MM.1S (cell line): ENCODE measurements around the gene SLC25A33.

Source experiments
- DNase-seq: peaks from one replicate; pipeline ENCODE4 v3.0.0-alpha.2; 2015
- H2AFZ ChIP-seq: fragments of 300-600 bp; sonication (generic); 2 replicates; pipeline ENCODE4 v1.6.0; 2016; ENCODE audit warnings: antibody characterized with exemption, low read length
- H3F3A ChIP-seq: fragments of 300-600 bp; sonication (generic); 2 replicates; pipeline ENCODE4 v1.6.1; 2016; ENCODE audit warnings: mild to moderate bottlenecking, antibody characterized with exemption, low read length, moderate library complexity, mixed read lengths; ENCODE audit not compliant: insufficient read depth
- H3K27ac ChIP-seq: fragments of 300-600 bp; sonication (generic); 2 replicates; pipeline ENCODE4 v1.5.1; 2016; ENCODE audit warnings: mild to moderate bottlenecking, low read length
- H3K27me3 ChIP-seq: fragments of 300-600 bp; sonication (generic); replicated peaks from 2 replicates; pipeline ENCODE4 v1.6.0; 2016; ENCODE audit warnings: low read length; ENCODE audit not compliant: insufficient read depth
- H3K36me3 ChIP-seq: fragments of 300-600 bp; sonication (generic); replicated peaks from 2 replicates; pipeline ENCODE4 v1.6.1; 2016; ENCODE audit warnings: mild to moderate bottlenecking, low read length, mixed read lengths; ENCODE audit not compliant: insufficient read depth
- H3K4me1 ChIP-seq: fragments of 300-600 bp; sonication (generic); 2 replicates; pipeline ENCODE4 v1.6.1; 2016; ENCODE audit warnings: low read length, mixed read lengths
- H3K4me2 ChIP-seq: fragments of 300-600 bp; sonication (generic); 2 replicates; pipeline ENCODE4 v1.6.0; 2016; ENCODE audit warnings: low read depth, low read length
- H3K4me3 ChIP-seq: fragments of 300-600 bp; sonication (generic); 2 replicates; pipeline ENCODE4 v1.5.1; 2016; ENCODE audit warnings: low read length, mixed read lengths
- H3K79me2 ChIP-seq: fragments of 300-600 bp; sonication (generic); 2 replicates; pipeline ENCODE4 v1.6.1; 2016; ENCODE audit warnings: mixed run types, low read length, mixed read lengths
- H3K9ac ChIP-seq: fragments of 300-600 bp; sonication (generic); 2 replicates; pipeline ENCODE4 v1.6.1; 2016; ENCODE audit warnings: low read length, mixed read lengths
- H3K9me2 ChIP-seq: fragments of 300-600 bp; sonication (generic); replicated peaks from 2 replicates; pipeline ENCODE4 v1.6.1; 2016; ENCODE audit warnings: mild to moderate bottlenecking, low read length, mixed read lengths; ENCODE audit not compliant: insufficient read depth
- H3K9me3 ChIP-seq: fragments of 300-600 bp; sonication (generic); replicated peaks from 2 replicates; pipeline ENCODE4 v1.6.1; 2016; ENCODE audit warnings: mild to moderate bottlenecking, low read length, mixed read lengths; ENCODE audit not compliant: insufficient read depth
- H4K20me1 ChIP-seq: fragments of 300-600 bp; sonication (generic); 2 replicates; pipeline ENCODE4 v1.6.1; 2016; ENCODE audit warnings: mild to moderate bottlenecking, low read length, moderate library complexity, mixed read lengths; ENCODE audit not compliant: insufficient read depth
- CTCF ChIP-seq: fragments of 300-600 bp; sonication (generic); IDR thresholded peaks from 2 replicates; pipeline ENCODE4 v1.5.1; 2016; ENCODE audit warnings: antibody characterized with exemption, low read length, mixed read lengths
- EZH2 ChIP-seq: fragments of 300-600 bp; sonication (generic); optimal IDR thresholded peaks from 2 replicates; pipeline ENCODE3; 2017; ENCODE audit warnings: low read depth, mild to moderate bottlenecking, antibody characterized with exemption, low read length, mixed read lengths
- EZH2phosphoT487 ChIP-seq: fragments of 300-600 bp; sonication (generic); IDR thresholded peaks from 2 replicates; pipeline ENCODE4 v1.6.1; 2018; ENCODE audit warnings: antibody characterized with exemption, low read length

The SLC25A33 gene

GRCh38 chr1:9602794-9603167 is 63.5 kb downstream of the SLC25A33 start:
- Histone ChIP-seq H3K27ac (no peak overlapping the region), H3K4me1 (no peaks in the 10 kb centered on the region), H3K79me2 (0 out of 2 replicates have a peak, but pooled peaks cover 3% of the 10 kb centered on the region), H3K4me2 (no peak overlapping the region), H4K20me1 (no peaks in the 10 kb centered on the region), H3K27me3 (no peaks in the 10 kb centered on the region), H3K9me3 (no peaks in the 10 kb centered on the region), H3K36me3 (no peaks in the 10 kb centered on the region), H2AFZ (no peak overlapping the region), H3F3A (no peaks in the 10 kb centered on the region), H3K4me3 (no peak overlapping the region), H3K9me2 (no peaks in the 10 kb centered on the region), H3K9ac (no peak overlapping the region)
- no peak for TF ChIP-seq CTCF
- no peak for TF ChIP-seq EZH2phosphoT487
- TF ChIP-seq EZH2, result no peak
- DNase-seq, result no peak

GRCh38 chr1:9603307-9603706 is 64.0 kb downstream of the SLC25A33 start:
- H3K36me3 ChIP-seq, result no peaks in the 10 kb centered on the region

GRCh38 chr1:9603766-9604753 is 64.8 kb downstream of the SLC25A33 start:
- Histone ChIP-seq H3F3A (no peaks in the 10 kb centered on the region), H3K9me2 (no peaks in the 10 kb centered on the region), H3K9ac (no peak overlapping the region), H3K4me3 (no peak overlapping the region), H3K27ac (no peak overlapping the region), H3K79me2 (no peaks in the 10 kb centered on the region), H3K36me3 (no peaks in the 10 kb centered on the region), H3K4me2 (no peak overlapping the region), H3K27me3 (no peaks in the 10 kb centered on the region), H2AFZ (no peak overlapping the region), H4K20me1 (no peaks in the 10 kb centered on the region), H3K4me1 (no peaks in the 10 kb centered on the region), H3K9me3 (no peaks in the 10 kb centered on the region)
- TF ChIP-seq EZH2phosphoT487, result no peak
- no peak for TF ChIP-seq CTCF
- TF ChIP-seq EZH2, result no peak
- DNase-seq, result no peak

More at GRCh38 chr1:9603307-9603706, 64.0 kb downstream of the SLC25A33 start:
- Histone ChIP-seq H3K4me1 (no peaks in the 10 kb centered on the region), H3K4me3 (no peak overlapping the region), H3K79me2 (no peaks in the 10 kb centered on the region), H2AFZ (no peak overlapping the region), H4K20me1 (no peaks in the 10 kb centered on the region), H3K9me3 (no peaks in the 10 kb centered on the region), H3K27me3 (no peaks in the 10 kb centered on the region), H3K27ac (no peak overlapping the region), H3K4me2 (no peak overlapping the region), H3F3A (no peaks in the 10 kb centered on the region), H3K9ac (no peak overlapping the region), H3K9me2 (no peaks in the 10 kb centered on the region)
- DNase-seq, result no peak
- no peak for TF ChIP-seq EZH2
- TF ChIP-seq CTCF, result no peak
- TF ChIP-seq EZH2phosphoT487, result no peak
